Left lung (tissue), 10 donors: ENCODE results near the gene MRPL53. TPM values are rescaled to one million over a fixed set of nuclear protein-coding genes. Genes with fewer than 3 reads are reported as not detected.

Experiments
- ATAC-seq: fragments of 200-7000 bp; cut with Tn5 transposase; one replicate; pipeline ENCODE4 v1.9.1; 2020; ENCODE audit warnings: moderate library complexity
- DNase-seq, 4 donors: peaks; one replicate each; pipeline ENCODE4 v3.0.0-alpha.2; 2013 to 2020
- H3K27ac ChIP-seq, 2 donors: fragments of 200-600 bp; sonication (generic) in 1 of 2; one replicate each; pipeline versions ENCODE4 v1.5.0 to v1.8.0; 2020 to 2021
- H3K27me3 ChIP-seq, 2 donors: fragments of 200-600 bp; sonication (generic) in 1 of 2; one replicate each; pipeline versions ENCODE4 v1.5.0 to v1.8.0; 2020 to 2021
- H3K36me3 ChIP-seq, 2 donors: fragments of 200-600 bp; sonication (generic) in 1 of 2; one replicate each; pipeline versions ENCODE4 v1.5.0 to v1.8.0; 2020 to 2021
- H3K4me1 ChIP-seq, 2 donors: fragments of 200-600 bp; one replicate each; pipeline ENCODE4 v1.8.0; 2021
- H3K4me3 ChIP-seq, 2 donors: fragments of 200-600 bp; sonication (generic) in 1 of 2; one replicate each; pipeline versions ENCODE4 v1.5.0 to v1.8.0; 2020 to 2021; ENCODE audit warnings: mild to moderate bottlenecking in 1 of 2
- H3K9me3 ChIP-seq, 2 donors: fragments of 200-600 bp; sonication (generic) in 1 of 2; one replicate each; pipeline versions ENCODE4 v1.5.0 to v1.8.0; 2020 to 2021
- CTCF ChIP-seq, 2 donors: fragments of 200-600 bp; sonication (generic) in 1 of 2; IDR thresholded peaks; one replicate each; pipeline versions ENCODE4 v1.5.0 to v1.8.0; 2021; ENCODE audit warnings: antibody characterized with exemption in 2 of 2
- intact Hi-C, 2 donors: fragments of 100-400 bp; cut with DNase I; formaldehyde crosslinking; loops; one replicate each; pipeline versions ENCODE4 v1.11.2 to v1.14.2; 2022
- polyA plus RNA-seq, 6 donors: library from polyadenylated mRNA; unstranded; fragments of 120-200 nt; gene quantifications; one replicate each; pipeline ENCODE4 v1.2.1, GENCODE V29; 2013; ENCODE audit not compliant: insufficient read length in 6 of 6
- total RNA-seq, 2 donors: library from RNA; stranded (reverse); fragmentation: NEBNext Ultra II Directional; extraction: Animal tissue kit (Norgen Biotek cat#: 25700); gene quantifications; one replicate each; pipeline ENCODE4 v1.2.1, GENCODE V29; 2021
- donor health status: DM: no; HTN: yes; CAD: no.
- donor health status: DM: no; HTN: no; CAD: no.

MRPL53 gene
- total and polyA plus RNA-seq, 8 donors = 33.5 to 73.6 (median 52.1) TPM

GRCh38 chr2:74436848-74437695, 35.4 kb downstream of the MRPL53 start:
- H3K4me3 ChIP-seq = no peak overlapping the region
- H3K36me3 ChIP-seq = peaks cover 0 to 3% of the 10 kb centered on the region in 2 donors
- H3K27me3 ChIP-seq = peaks cover 4 to 35% of the 10 kb centered on the region in 2 donors
- intact Hi-C loops = no loop called here
- no peak for TF ChIP-seq CTCF (IDR thresholded peaks at IDR 0.05)
- no peaks in the 10 kb centered on the region for H3K9me3 ChIP-seq
- ATAC-seq (no peak), DNase-seq (no peak)
- H3K27ac ChIP-seq = no peak overlapping the region
- H3K4me1 ChIP-seq = peaks cover 5 to 40% of the 10 kb centered on the region in 2 donors

- Histone ChIP-seq H3K4me1 (peaks cover 5 to 32% of the 10 kb centered on the region in 2 donors), H3K27me3 (peaks cover 0 to 27% of the 10 kb centered on the region in 2 donors), H3K36me3 (peaks cover 0 to 12% of the 10 kb centered on the region in 2 donors), H3K27ac (no peak overlapping the region), H3K4me3 (no peak overlapping the region), H3K9me3 (no peaks in the 10 kb centered on the region)
- intact Hi-C loops = no loop called here
- ATAC-seq (no peak), DNase-seq (no peak)
- no peak for TF ChIP-seq CTCF (IDR thresholded peaks at IDR 0.05)
These were observed 36.2 kb downstream of the MRPL53 start for GRCh38 chr2:74436111-74436805.

GRCh38 chr2:74430502-74430901, 42.0 kb downstream of the MRPL53 start:
- Histone ChIP-seq H3K27me3 (no peaks in the 10 kb centered on the region), H3K4me3 (no peak overlapping the region), H3K9me3 (no peaks in the 10 kb centered on the region), H3K4me1 (no peaks in the 10 kb centered on the region), H3K27ac (no peak overlapping the region), H3K36me3 (peaks cover 0 to 66% of the 10 kb centered on the region in 2 donors)
- intact Hi-C loops = no loop called here
- no peak for ATAC-seq
- no peak for TF ChIP-seq CTCF (IDR thresholded peaks at IDR 0.05)
- DNase-seq = no peak

GRCh38 chr2:74429487-74430451, 42.7 kb downstream of the MRPL53 start:
- Histone ChIP-seq H3K4me3 (no peak overlapping the region), H3K4me1 (no peaks in the 10 kb centered on the region), H3K27me3 (no peaks in the 10 kb centered on the region), H3K9me3 (no peaks in the 10 kb centered on the region), H3K27ac (no peak overlapping the region), H3K36me3 (peaks cover 0 to 73% of the 10 kb centered on the region in 2 donors)
- ATAC-seq (no peak), DNase-seq (no peak)
- intact Hi-C loops = no loop called here
- no peak for TF ChIP-seq CTCF (IDR thresholded peaks at IDR 0.05)
